ENCODE data around the gene ACER1.

DNA sequence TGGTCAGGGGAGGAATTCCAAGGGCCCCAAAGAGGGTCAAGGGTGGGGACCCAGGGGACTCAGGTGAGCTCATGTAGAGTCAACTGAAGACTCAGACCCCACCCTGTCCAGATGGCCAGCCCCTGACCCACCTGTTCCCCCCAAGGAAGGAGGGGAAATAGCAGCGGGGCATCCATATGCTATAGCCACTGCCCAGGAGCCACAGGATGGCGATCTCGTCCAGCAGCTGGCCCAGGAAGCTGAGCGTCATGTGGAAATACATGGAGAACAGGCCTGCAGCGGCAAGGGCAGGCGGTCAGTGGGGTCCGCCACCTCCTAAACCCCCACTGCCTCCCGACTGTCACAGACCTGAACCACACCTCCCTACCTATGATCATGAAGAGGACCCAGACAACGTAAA is 21.4 kb downstream of the ACER1 start:
- TF ChIP-seq, protein P1, sequence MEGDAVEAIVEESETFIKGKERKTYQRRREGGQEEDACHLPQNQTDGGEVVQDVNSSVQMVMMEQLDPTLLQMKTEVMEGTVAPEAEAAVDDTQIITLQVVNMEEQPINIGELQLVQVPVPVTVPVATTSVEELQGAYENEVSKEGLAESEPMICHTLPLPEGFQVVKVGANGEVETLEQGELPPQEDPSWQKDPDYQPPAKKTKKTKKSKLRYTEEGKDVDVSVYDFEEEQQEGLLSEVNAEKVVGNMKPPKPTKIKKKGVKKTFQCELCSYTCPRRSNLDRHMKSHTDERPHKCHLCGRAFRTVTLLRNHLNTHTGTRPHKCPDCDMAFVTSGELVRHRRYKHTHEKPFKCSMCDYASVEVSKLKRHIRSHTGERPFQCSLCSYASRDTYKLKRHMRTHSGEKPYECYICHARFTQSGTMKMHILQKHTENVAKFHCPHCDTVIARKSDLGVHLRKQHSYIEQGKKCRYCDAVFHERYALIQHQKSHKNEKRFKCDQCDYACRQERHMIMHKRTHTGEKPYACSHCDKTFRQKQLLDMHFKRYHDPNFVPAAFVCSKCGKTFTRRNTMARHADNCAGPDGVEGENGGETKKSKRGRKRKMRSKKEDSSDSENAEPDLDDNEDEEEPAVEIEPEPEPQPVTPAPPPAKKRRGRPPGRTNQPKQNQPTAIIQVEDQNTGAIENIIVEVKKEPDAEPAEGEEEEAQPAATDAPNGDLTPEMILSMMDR (IDR thresholded peaks at IDR 0.05; ENCODE audit: low read depth, low read length) = peak; percentile 2
- no peak for TF ChIP-seq POLR2A (IDR thresholded peaks at IDR 0.05; ENCODE audit: extremely low read depth, insufficient read length)
